WI38 (cell line): Measurements from ENCODE around the gene PDCD11.
"Not testable (repeated sequence)": the region's sequence is repeated elsewhere in the genome, so short reads cannot be mapped to it uniquely, and the experiment has no call there.

ENCODE experiments used
- H3K4me3 ChIP-seq: 2 replicates; pipeline ENCODE4 v1.5.1; 2011; ENCODE audit warnings: low read depth, mild to moderate bottlenecking, control low read depth, low read length
- CTCF ChIP-seq: IDR thresholded peaks from 2 replicates; pipeline ENCODE4 v1.5.1; 2012; ENCODE audit warnings: low read depth, mild to moderate bottlenecking, control low read depth, low read length

The PDCD11 gene

GRCh38 chr10:103396789-103397087, 312 bp downstream of the PDCD11 start:
- peak overlapping the region; percentile 96 for H3K4me3 ChIP-seq
- TF ChIP-seq CTCF = no peak

GRCh38 chr10:103397191-103397825, 882 bp downstream of the PDCD11 start:
- no peak for TF ChIP-seq CTCF
- peak overlapping the region; percentile 96 for H3K4me3 ChIP-seq

- TF ChIP-seq CTCF = no peak
- no peak overlapping the region for H3K4me3 ChIP-seq
Measured at GRCh38 chr10:103413564-103413963, 17.1 kb downstream of the PDCD11 start.

GRCh38 chr10:103415581-103415980, 19.2 kb downstream of the PDCD11 start:
- TF ChIP-seq CTCF = no peak
- no peak overlapping the region for H3K4me3 ChIP-seq

GRCh38 chr10:103416436-103417147, 20.2 kb downstream of the PDCD11 start:
- no peak overlapping the region for H3K4me3 ChIP-seq
- no peak for TF ChIP-seq CTCF

- not testable (repeated sequence) for H3K4me3 ChIP-seq
Measured at GRCh38 chr10:103417148-103417469, 20.7 kb downstream of the PDCD11 start.

GRCh38 chr10:103417601-103418000, 21.2 kb downstream of the PDCD11 start:
- no peak overlapping the region for H3K4me3 ChIP-seq
- TF ChIP-seq CTCF = no peak

GRCh38 chr10:103419101-103419500, 22.7 kb downstream of the PDCD11 start:
- no peak overlapping the region for H3K4me3 ChIP-seq
- no peak for TF ChIP-seq CTCF
